HepG2 (cell line): ENCODE results near the gene GBA3. TPM values are rescaled to one million over a fixed set of nuclear protein-coding genes. Genes with fewer than 3 reads are reported as not detected.

Experiments used
- ATAC-seq: fragments of 200-7000 bp; cut with Tn5 transposase; 3 replicates; pipeline ENCODE4 v1.9.1; 2020; ENCODE audit warnings: mild to moderate bottlenecking, moderate library complexity
- BruUV-seq: library from RNA; stranded (reverse); fragments of 400-500 nt; replicated peaks from 2 replicates; lab custom pipeline; 2021; lab: Mats Ljungman, UMichigan
- CTCF ChIA-PET: fragments of 300-600 bp; formaldehyde crosslinking; extraction: SDS; loops from one replicate; lab custom pipeline; 2021; ENCODE audit warnings: low total read pairs, inconsistent platforms, low intra/inter-chr PET ratio; lab: Yijun Ruan, JAX
- POLR2A ChIA-PET: fragments of 350-600 bp; sonication (Branson Sonifier 250); formaldehyde crosslinking; loops from one replicate; lab custom pipeline; 2020; ENCODE audit warnings: antibody characterized with exemption, inconsistent platforms; lab: Yijun Ruan, JAX
- DNase-seq: peaks from one replicate; pipeline ENCODE4 v3.0.0-alpha.2; 2015; ENCODE audit warnings: low spot score
- FAIRE-seq: peaks from 3 replicates; lab custom pipeline; 2011; peaks lifted over from hg19 to GRCh38; lab: Jason Lieb, UNC
- H2AFZ ChIP-seq: one replicate; pipeline ENCODE4 v1.6.1; 2011; ENCODE audit warnings: low read length, inconsistent platforms
- H3K27ac ChIP-seq: fragments of 300-600 bp; 3 replicates; pipeline ENCODE4 v1.8.0; 2011; ENCODE audit warnings: mixed run types, mild to moderate bottlenecking, mixed read lengths, low read length, inconsistent platforms; ENCODE audit not compliant: insufficient read depth; ENCODE audit errors: extremely low read length
- H3K27me3 ChIP-seq, 2 experiments: fragments of 200-600 bp in 1 of 2; 2 replicates in 1 of 2; 3 replicates in 1 of 2; pipeline versions ENCODE4 v1.6.0 to v1.8.0; 2011; ENCODE audit warnings: low read length in 2 of 2, mild to moderate bottlenecking in 2 of 2, moderate library complexity in 2 of 2, inconsistent platforms in 1 of 2; ENCODE audit not compliant: insufficient read depth in 2 of 2, control insufficient read depth in 1 of 2
- H3K36me3 ChIP-seq, 2 experiments: fragments of 200-600 bp in 1 of 2; replicated peaks in 1 of 2; 2 replicates in 1 of 2; 3 replicates in 1 of 2; pipeline versions ENCODE4 v1.5.1 to v1.8.0; 2011; ENCODE audit warnings: low read length in 2 of 2, inconsistent platforms in 1 of 2; ENCODE audit not compliant: insufficient read depth in 2 of 2, control insufficient read depth in 1 of 2
- H3K4me1 ChIP-seq: 2 replicates; pipeline ENCODE4 v1.5.1; 2012; ENCODE audit warnings: low read length, inconsistent platforms; ENCODE audit not compliant: insufficient read depth
- H3K4me2 ChIP-seq: 2 replicates; pipeline ENCODE4 v1.6.0; 2011; ENCODE audit warnings: low read depth, low read length, inconsistent platforms
- H3K4me3 ChIP-seq, 3 experiments: fragments of 200-600 bp in 1 of 3; sonication (generic), shearing (Covaris generic) in 1 of 3; replicated peaks in 1 of 3; 2 replicates each; pipeline ENCODE4 v1.5.1; 2011 to 2016; ENCODE audit warnings: low read length in 3 of 3, inconsistent platforms in 2 of 3, low read depth in 2 of 3, mild to moderate bottlenecking in 2 of 3, control low read depth in 1 of 3, mixed read lengths in 1 of 3; ENCODE audit not compliant: insufficient read depth in 1 of 3
- H3K79me2 ChIP-seq: one replicate; pipeline ENCODE4 v1.6.1; 2011; ENCODE audit warnings: low read length, inconsistent platforms; ENCODE audit not compliant: insufficient read depth
- H3K9ac ChIP-seq: 2 replicates; pipeline ENCODE4 v1.6.0; 2011; ENCODE audit warnings: mild to moderate bottlenecking, low read depth, low read length, inconsistent platforms; ENCODE audit not compliant: insufficient read depth
- H3K9me3 ChIP-seq: 2 replicates; pipeline ENCODE4 v1.5.1; 2012; ENCODE audit warnings: mild to moderate bottlenecking, low read length
- H4K20me1 ChIP-seq: 2 replicates; pipeline ENCODE4 v1.6.0; 2011; ENCODE audit warnings: inconsistent platforms, mild to moderate bottlenecking, low read length, moderate library complexity; ENCODE audit not compliant: insufficient read depth
- GABPA ChIP-seq, 2 experiments: IDR thresholded peaks; 2 replicates each; pipeline ENCODE4 v1.6.1; 2011 to 2016; ENCODE audit warnings: low read depth in 2 of 2, low read length in 1 of 2, missing biosample characterization in 1 of 2, missing genetic modification characterization in 1 of 2
- HOXD1 ChIP-seq: sonication (generic); formaldehyde crosslinking; IDR thresholded peaks from 2 replicates; pipeline ENCODE4 v1.5.0; 2020; ENCODE audit warnings: missing genetic modification reagents
- IRF2 ChIP-seq: IDR thresholded peaks from 2 replicates; pipeline ENCODE4 v1.6.1; 2018; ENCODE audit warnings: missing genetic modification reagents, missing compliant biosample characterization
- MTF1 ChIP-seq: sonication (generic); formaldehyde crosslinking; IDR thresholded peaks from 2 replicates; pipeline ENCODE4 v1.5.0; 2020; ENCODE audit warnings: missing genetic modification reagents
- MXD4 ChIP-seq: IDR thresholded peaks from 2 replicates; pipeline ENCODE4 v1.6.1; 2016; ENCODE audit warnings: mild to moderate bottlenecking, missing biosample characterization, missing genetic modification reagents
- PTBP1 ChIP-seq: fragments of 200-400 bp; formaldehyde crosslinking; IDR thresholded peaks from 2 replicates; pipeline ENCODE4 v1.6.1; 2018; ENCODE audit warnings: low read length, low read depth; ENCODE audit not compliant: poor library complexity, severe bottlenecking
- SOX13 ChIP-seq, 3 experiments: fragments of 450-650 bp in 1 of 3; sonication (generic) in 1 of 3; formaldehyde crosslinking in 1 of 3; IDR thresholded peaks in 2 of 3; conservative IDR thresholded peaks in 1 of 3; 2 replicates each; pipeline versions ENCODE4 v1.5.0 to v1.6.1; 2016 to 2020; ENCODE audit warnings: antibody characterized with exemption in 1 of 3, mild to moderate bottlenecking in 1 of 3, missing compliant biosample characterization in 1 of 3, missing genetic modification reagents in 1 of 3, moderate library complexity in 1 of 3
- XBP1 ChIP-seq: sonication (generic); formaldehyde crosslinking; IDR thresholded peaks from 2 replicates; pipeline ENCODE4 v1.5.0; 2020; ENCODE audit warnings: missing genetic modification reagents
- ZFP36L2 ChIP-seq: sonication (generic); formaldehyde crosslinking; IDR thresholded peaks from 2 replicates; pipeline ENCODE4 v1.4.0; 2020; ENCODE audit warnings: missing genetic modification reagents
- ZNF296 ChIP-seq: sonication (generic); formaldehyde crosslinking; conservative IDR thresholded peaks from 2 replicates; pipeline ENCODE4 v1.5.0; 2020; ENCODE audit warnings: mild to moderate bottlenecking, missing genetic modification reagents
- WGBS: methylation state at CpG from one replicate; pipeline ENCODE4 v1.1.6; 2017; ENCODE audit warnings: low lambda C conversion rate; 5-methylcytosine and 5-hydroxymethylcytosine counted together
- in situ Hi-C: cut with HindIII; loops from 2 replicates; pipeline ENCODE4 v1.10.0; 2017; ENCODE audit warnings: low pct_unique_long_range_greater_than_20kb; ENCODE audit not compliant: extremely low pct_ligation_motif_present
- intact Hi-C: fragments of 100-400 bp; cut with micrococcal nuclease; formaldehyde crosslinking; loops from one replicate; pipeline ENCODE4 v1.10.0; 2022; ENCODE audit not compliant: unreplicated experiment
- polyA plus RNA-seq, 8 experiments: library from polyadenylated mRNA; depleted of rRNA in 3 of 8; stranded (reverse) in 7 of 8; unstranded in 1 of 8; fragments of >200 nt; fragmentation: Illumina TruSeq in 4 of 8; extraction: Trizol in 4 of 8; gene quantifications; 2 replicates each; pipeline versions ENCODE4 v1.2.1 to v1.2.3, GENCODE V29; 2011 to 2016; ENCODE audit warnings: low read depth in 4 of 8, missing spikeins in 1 of 8, mixed read lengths in 1 of 8; ENCODE audit not compliant: insufficient read depth in 1 of 8
- total RNA-seq, 5 experiments: library from RNA; depleted of rRNA; stranded (reverse); fragments of >200 nt; fragmentation: Illumina TruSeq; extraction: Trizol; gene quantifications; 2 replicates each; pipeline ENCODE4 v1.2.3, GENCODE V29; 2016; ENCODE audit warnings: low read depth in 1 of 5
- TF ChIP-seq, protein P1 (sequence below): sonication (generic); formaldehyde crosslinking; IDR thresholded peaks from 2 replicates; pipeline ENCODE4 v1.5.0; 2020; ENCODE audit warnings: mild to moderate bottlenecking, missing genetic modification reagents

The GBA3 gene
- total and polyA plus RNA-seq, 2 of the 13 experiments (the other 11 are each of a cell fraction or from before 2014, with no cell fraction given) = 0.18 TPM; not detected in 1

GRCh38 chr4:22689428-22689827, 3.3 kb upstream of the GBA3 start (continued):
- TF ChIP-seq GABPA (IDR thresholded peaks at IDR 0.05; ENCODE audit: low read depth, low read length) (no peak), GABPA (CRISPR knock-in tag; IDR thresholded peaks at IDR 0.05; ENCODE audit: low read depth) (no peak), PTBP1 (no peak), MTF1 (no peak), IRF2 (CRISPR knock-in tag) (no peak), XBP1 (CRISPR knock-in tag) (no peak), MXD4 (CRISPR knock-in tag) (no peak), SOX13 (IDR thresholded peaks at IDR 0.05) (no peak), SOX13 (CRISPR knock-in tag; conservative IDR thresholded peaks at IDR 0.05 in 1 of 2, IDR thresholded peaks at IDR 0.05 in 1 of 2) (no peak), HOXD1 (CRISPR knock-in tag) (no peak)
- TF ChIP-seq, protein P1, sequence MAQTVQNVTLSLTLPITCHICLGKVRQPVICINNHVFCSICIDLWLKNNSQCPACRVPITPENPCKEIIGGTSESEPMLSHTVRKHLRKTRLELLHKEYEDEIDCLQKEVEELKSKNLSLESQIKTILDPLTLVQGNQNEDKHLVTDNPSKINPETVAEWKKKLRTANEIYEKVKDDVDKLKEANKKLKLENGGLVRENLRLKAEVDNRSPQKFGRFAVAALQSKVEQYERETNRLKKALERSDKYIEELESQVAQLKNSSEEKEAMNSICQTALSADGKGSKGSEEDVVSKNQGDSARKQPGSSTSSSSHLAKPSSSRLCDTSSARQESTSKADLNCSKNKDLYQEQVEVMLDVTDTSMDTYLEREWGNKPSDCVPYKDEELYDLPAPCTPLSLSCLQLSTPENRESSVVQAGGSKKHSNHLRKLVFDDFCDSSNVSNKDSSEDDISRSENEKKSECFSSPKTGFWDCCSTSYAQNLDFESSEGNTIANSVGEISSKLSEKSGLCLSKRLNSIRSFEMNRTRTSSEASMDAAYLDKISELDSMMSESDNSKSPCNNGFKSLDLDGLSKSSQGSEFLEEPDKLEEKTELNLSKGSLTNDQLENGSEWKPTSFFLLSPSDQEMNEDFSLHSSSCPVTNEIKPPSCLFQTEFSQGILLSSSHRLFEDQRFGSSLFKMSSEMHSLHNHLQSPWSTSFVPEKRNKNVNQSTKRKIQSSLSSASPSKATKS (CRISPR knock-in tag) = no peak

- Histone ChIP-seq H3K27me3 (no peaks in the 10 kb centered on the region), H4K20me1 (no peaks in the 10 kb centered on the region), H3K27ac (no peak overlapping the region), H3K9me3 (no peaks in the 10 kb centered on the region), H2AFZ (no peak overlapping the region), H3K4me3 (no peak overlapping the region), H3K4me1 (peaks cover 17% of the 10 kb centered on the region; the same call in 1 of the 2 replicates), H3K4me2 (no peak overlapping the region), H3K79me2 (no peaks in the 10 kb centered on the region), H3K9ac (no peak overlapping the region), H3K36me3 (no peaks in the 10 kb centered on the region)
- no peak for DNase-seq
- no TSS peak for BruUV-seq
- CTCF ChIA-PET = no interaction called here
- intact Hi-C loops (no loop called here), in situ Hi-C loops (loop anchor here (10.0 kb wide), 1 partner anchor 910 kb away; no protein-coding TSS in a partner anchor)
- POLR2A ChIA-PET = no interaction called here
- no peak for FAIRE-seq
- TF ChIP-seq ZNF296 (no peak), ZFP36L2 (no peak)
- TF ChIP-seq, all 625 proteins: peak for 0
- ATAC-seq = no peak
- 95% methylated on average over 1 of the region's 1 CpG for WGBS
Measured at GRCh38 chr4:22695029-22695428, 2.3 kb downstream of the GBA3 start.
